ENCODE measurements around the gene MRPS7.

MRPS7 gene

GRCh38 chr17:75261336-75262111 is at the start of gene MRPS7, which contains the start of gene GGA3:
TSS of gene MRPS7 (plus strand) at chr17:75261879. CDS start at chr17:75261901, 22 bp downstream.
TSS of gene GGA3 (minus strand) at chr17:75261606. CDS start at chr17:75261587, 19 bp downstream.
- Mint-ChIP-seq H3K27me3 (ENCODE audit: low read depth) (no peaks in the 10 kb centered on the region), H3K27ac (peak within 1 kb of the TSS; percentile 100), H3K9me3 (no peaks in the 10 kb centered on the region), H3K4me1 (peaks cover 51% of the 10 kb centered on the region), H3K4me3 (peak within 1 kb of the TSS; percentile 99 to 100 (median 100)), H3K36me3 (ENCODE audit: low read depth) (peaks cover 24% of the 10 kb centered on the region)
- no peak for TF ChIP-seq CTCF (IDR thresholded peaks at IDR 0.05; ENCODE audit: unreplicated experiment in 3 of 3)

GRCh38 chr17:75218131-75218530 is 43.5 kb upstream of the MRPS7 start:
- no peak for TF ChIP-seq CTCF (IDR thresholded peaks at IDR 0.05; ENCODE audit: unreplicated experiment in 3 of 3)
- Mint-ChIP-seq H3K9me3 (no peaks in the 10 kb centered on the region), H3K36me3 (ENCODE audit: low read depth) (peaks cover 57% of the 10 kb centered on the region), H3K27ac (no peak overlapping the region), H3K4me3 (no peak overlapping the region), H3K27me3 (ENCODE audit: low read depth) (no peaks in the 10 kb centered on the region), H3K4me1 (no peaks in the 10 kb centered on the region)

- TF ChIP-seq CTCF (IDR thresholded peaks at IDR 0.05; ENCODE audit: unreplicated experiment in 3 of 3), result no peak
- H3K4me3 Mint-ChIP-seq, result no peak overlapping the region
- no peaks in the 10 kb centered on the region for H3K9me3 Mint-ChIP-seq
- no peaks in the 10 kb centered on the region for H3K4me1 Mint-ChIP-seq
- no peaks in the 10 kb centered on the region for H3K27me3 Mint-ChIP-seq (ENCODE audit: low read depth)
- peaks cover 62% of the 10 kb centered on the region for H3K36me3 Mint-ChIP-seq (ENCODE audit: low read depth)
- H3K27ac Mint-ChIP-seq, result no peak overlapping the region
Observed at GRCh38 chr17:75219815-75220214, 41.9 kb upstream of the MRPS7 start.

- H3K9me3 Mint-ChIP-seq, result no peaks in the 10 kb centered on the region
- no peak overlapping the region for H3K27ac Mint-ChIP-seq
- no peak for TF ChIP-seq CTCF (IDR thresholded peaks at IDR 0.05; ENCODE audit: unreplicated experiment in 3 of 3)
- H3K4me3 Mint-ChIP-seq, result no peak overlapping the region
- no peaks in the 10 kb centered on the region for H3K4me1 Mint-ChIP-seq
- H3K27me3 Mint-ChIP-seq (ENCODE audit: low read depth), result no peaks in the 10 kb centered on the region
- peaks cover 63% of the 10 kb centered on the region for H3K36me3 Mint-ChIP-seq (ENCODE audit: low read depth)
Observed at GRCh38 chr17:75225016-75225415, 36.7 kb upstream of the MRPS7 start.

GRCh38 chr17:75227729-75228128 is 34.0 kb upstream of the MRPS7 start:
- peaks cover 71% of the 10 kb centered on the region for H3K36me3 Mint-ChIP-seq (ENCODE audit: low read depth)
- no peaks in the 10 kb centered on the region for H3K9me3 Mint-ChIP-seq
- no peak for TF ChIP-seq CTCF (IDR thresholded peaks at IDR 0.05; ENCODE audit: unreplicated experiment in 3 of 3)
- H3K27me3 Mint-ChIP-seq (ENCODE audit: low read depth), result no peaks in the 10 kb centered on the region
- H3K4me1 Mint-ChIP-seq, result no peaks in the 10 kb centered on the region
- no peak overlapping the region for H3K27ac Mint-ChIP-seq
- no peak overlapping the region for H3K4me3 Mint-ChIP-seq

GRCh38 chr17:75228305-75228704 is 33.4 kb upstream of the MRPS7 start:
- H3K4me1 Mint-ChIP-seq, result no peaks in the 10 kb centered on the region
- H3K27me3 Mint-ChIP-seq (ENCODE audit: low read depth), result no peaks in the 10 kb centered on the region
- H3K9me3 Mint-ChIP-seq, result no peaks in the 10 kb centered on the region
- no peak overlapping the region for H3K27ac Mint-ChIP-seq
- peaks cover 72% of the 10 kb centered on the region for H3K36me3 Mint-ChIP-seq (ENCODE audit: low read depth)
- H3K4me3 Mint-ChIP-seq, result no peak overlapping the region
- no peak for TF ChIP-seq CTCF (IDR thresholded peaks at IDR 0.05; ENCODE audit: unreplicated experiment in 3 of 3)

All from nephron (organoid).